Measurements from ENCODE around the gene CPED1.

DNA sequence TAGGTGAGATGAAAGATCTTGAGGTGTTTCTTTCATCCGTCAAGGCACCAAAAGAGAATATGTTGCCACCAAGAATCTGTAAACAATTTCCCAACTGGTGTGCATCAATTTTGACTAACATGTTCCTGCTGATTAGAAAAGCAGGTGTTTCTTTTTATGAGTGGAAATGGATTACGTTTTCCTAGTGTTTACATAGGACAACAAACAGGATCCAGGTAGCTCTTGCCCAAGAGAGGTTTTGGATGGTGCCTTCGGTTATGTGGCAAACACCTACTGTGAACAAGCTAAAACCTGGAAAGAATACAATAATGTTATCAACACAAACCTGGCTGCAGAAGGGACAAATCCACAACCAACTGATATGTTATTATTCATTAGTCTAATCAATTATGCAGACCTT lies 286.7 kb downstream of the CPED1 start:
- TF ChIP-seq CTCF (IDR thresholded peaks at IDR 0.05) (no peak), NFYB (CRISPR knock-in tag; conservative IDR thresholded peaks at IDR 0.05; ENCODE audit: low read depth) (no peak), NR3C1 (CRISPR knock-in tag; conservative IDR thresholded peaks at IDR 0.05; ENCODE audit: low read depth) (no peak), OVOL2 (CRISPR knock-in tag; IDR thresholded peaks at IDR 0.05; ENCODE audit: borderline replicate concordance) (no peak), NR1H2 (CRISPR knock-in tag; IDR thresholded peaks at IDR 0.05) (no peak), FOXJ3 (CRISPR knock-in tag; IDR thresholded peaks at IDR 0.05; ENCODE audit: borderline replicate concordance) (no peak), CDX4 (CRISPR knock-in tag; IDR thresholded peaks at IDR 0.05; ENCODE audit: borderline replicate concordance) (no peak), GABPB1 (CRISPR knock-in tag; IDR thresholded peaks at IDR 0.05) (no peak), ZNF121 (CRISPR knock-in tag; IDR thresholded peaks at IDR 0.05) (no peak)
- TF ChIP-seq, protein P1, sequence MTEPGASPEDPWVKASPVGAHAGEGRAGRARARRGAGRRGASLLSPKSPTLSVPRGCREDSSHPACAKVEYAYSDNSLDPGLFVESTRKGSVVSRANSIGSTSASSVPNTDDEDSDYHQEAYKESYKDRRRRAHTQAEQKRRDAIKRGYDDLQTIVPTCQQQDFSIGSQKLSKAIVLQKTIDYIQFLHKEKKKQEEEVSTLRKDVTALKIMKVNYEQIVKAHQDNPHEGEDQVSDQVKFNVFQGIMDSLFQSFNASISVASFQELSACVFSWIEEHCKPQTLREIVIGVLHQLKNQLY (CRISPR knock-in tag; IDR thresholded peaks at IDR 0.05), result no peak
- TF ChIP-seq, protein P2, sequence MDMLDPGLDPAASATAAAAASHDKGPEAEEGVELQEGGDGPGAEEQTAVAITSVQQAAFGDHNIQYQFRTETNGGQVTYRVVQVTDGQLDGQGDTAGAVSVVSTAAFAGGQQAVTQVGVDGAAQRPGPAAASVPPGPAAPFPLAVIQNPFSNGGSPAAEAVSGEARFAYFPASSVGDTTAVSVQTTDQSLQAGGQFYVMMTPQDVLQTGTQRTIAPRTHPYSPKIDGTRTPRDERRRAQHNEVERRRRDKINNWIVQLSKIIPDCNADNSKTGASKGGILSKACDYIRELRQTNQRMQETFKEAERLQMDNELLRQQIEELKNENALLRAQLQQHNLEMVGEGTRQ (CRISPR knock-in tag; IDR thresholded peaks at IDR 0.05), result no peak
- TF ChIP-seq, protein P3, sequence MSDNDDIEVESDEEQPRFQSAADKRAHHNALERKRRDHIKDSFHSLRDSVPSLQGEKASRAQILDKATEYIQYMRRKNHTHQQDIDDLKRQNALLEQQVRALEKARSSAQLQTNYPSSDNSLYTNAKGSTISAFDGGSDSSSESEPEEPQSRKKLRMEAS (CRISPR knock-in tag; IDR thresholded peaks at IDR 0.05), result no peak
- TF ChIP-seq, protein P4, sequence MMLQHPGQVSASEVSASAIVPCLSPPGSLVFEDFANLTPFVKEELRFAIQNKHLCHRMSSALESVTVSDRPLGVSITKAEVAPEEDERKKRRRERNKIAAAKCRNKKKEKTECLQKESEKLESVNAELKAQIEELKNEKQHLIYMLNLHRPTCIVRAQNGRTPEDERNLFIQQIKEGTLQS (CRISPR knock-in tag; conservative IDR thresholded peaks at IDR 0.05), result no peak

Data from WTC11 (cell line).